ENCODE results near the gene GPR63.

The GPR63 gene, protein sequence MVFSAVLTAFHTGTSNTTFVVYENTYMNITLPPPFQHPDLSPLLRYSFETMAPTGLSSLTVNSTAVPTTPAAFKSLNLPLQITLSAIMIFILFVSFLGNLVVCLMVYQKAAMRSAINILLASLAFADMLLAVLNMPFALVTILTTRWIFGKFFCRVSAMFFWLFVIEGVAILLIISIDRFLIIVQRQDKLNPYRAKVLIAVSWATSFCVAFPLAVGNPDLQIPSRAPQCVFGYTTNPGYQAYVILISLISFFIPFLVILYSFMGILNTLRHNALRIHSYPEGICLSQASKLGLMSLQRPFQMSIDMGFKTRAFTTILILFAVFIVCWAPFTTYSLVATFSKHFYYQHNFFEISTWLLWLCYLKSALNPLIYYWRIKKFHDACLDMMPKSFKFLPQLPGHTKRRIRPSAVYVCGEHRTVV

DNA sequence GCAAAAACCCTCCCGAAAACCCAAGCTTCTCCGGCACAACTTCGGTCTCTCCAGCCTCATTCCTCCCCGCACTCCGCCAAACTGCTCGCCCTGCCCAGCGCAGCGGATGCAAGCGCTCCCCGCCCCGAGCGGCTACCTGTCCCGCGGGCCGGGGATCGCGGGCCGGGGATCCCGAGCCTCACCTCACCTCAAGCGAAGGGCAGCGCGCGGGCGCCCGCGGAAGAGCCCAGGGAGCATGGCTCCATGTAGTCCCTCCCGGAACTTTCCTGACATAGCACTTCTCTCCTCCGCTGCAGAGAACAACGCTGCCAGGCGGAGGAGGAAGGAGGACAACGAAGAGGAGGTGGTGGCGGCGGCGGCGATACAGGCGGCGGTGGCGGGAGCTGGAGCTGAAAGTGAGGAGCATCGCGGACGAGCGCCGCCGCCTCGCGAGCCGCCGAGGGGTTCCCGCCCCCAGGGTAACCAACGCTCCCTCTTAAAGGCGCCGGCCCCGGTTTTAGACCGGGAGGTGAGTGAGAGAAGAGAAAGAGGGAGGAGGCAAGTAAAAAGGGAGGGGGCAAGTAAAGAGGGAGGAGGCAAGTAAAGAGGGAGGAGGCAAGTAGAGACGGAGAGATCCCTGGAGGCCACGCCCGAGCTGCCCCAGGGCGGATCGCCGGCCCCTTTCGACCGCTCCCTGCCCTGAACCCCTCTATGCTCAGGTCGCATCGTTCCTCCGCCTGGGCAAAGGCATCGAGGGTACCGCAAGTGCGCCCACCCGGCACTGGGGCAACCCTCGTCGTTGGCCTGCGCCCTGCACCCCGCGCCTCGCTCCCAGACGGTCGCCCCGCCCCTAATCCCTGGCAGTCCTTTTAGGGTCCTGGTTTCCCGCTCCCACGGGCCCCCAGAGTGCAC is at the start of gene GPR63:
Gene GPR63 (minus strand): TSS at position 397 of the 891 bp plus-strand sequence. CDS start 37,746 bp downstream, outside the sequence.
- peak; percentile 70 to 92 for DNase-seq

DNA sequence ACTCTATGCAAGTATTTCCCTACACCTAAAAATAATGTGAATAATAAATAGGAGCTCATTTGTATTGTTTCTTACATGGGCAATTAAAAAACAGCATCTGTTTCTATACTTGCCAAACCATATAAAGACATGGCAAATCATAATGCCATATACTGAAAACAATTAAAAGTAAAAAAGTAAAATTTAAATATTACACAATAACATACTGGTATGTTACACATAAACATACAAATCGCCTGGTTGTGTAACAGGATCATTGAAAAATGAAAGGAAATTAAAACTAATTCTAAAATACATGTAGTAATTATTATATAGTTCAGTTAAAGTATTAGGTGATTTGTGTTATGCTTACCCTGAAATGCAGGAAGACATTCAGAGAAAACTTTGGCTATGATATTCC is 49.2 kb upstream of the GPR63 start:
- no peak for DNase-seq

DNA sequence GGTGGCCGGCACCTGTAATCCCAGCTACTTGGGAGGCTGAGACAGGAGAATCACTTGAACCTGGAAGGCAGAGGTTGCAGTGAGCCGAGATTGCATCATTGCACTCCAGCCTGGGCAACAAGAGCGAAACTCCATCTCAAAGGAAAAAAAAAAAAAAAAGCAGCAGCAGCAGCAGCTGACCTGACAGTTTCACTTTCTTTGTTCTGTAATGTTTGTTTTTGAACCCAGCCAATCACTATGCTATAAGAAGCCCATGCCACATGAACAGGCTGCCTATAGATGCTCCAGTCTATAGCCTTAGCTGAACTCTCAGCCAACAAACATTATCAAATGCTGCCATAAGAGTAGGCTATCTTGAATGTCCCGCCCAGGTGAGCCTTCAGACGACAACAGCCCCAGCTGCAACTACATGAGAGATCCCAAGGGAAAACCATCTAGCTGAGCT is 47.9 kb upstream of the GPR63 start:
- DNase-seq = peak; percentile 69 to 88

- no peak for DNase-seq
Observed at GRCh38 chr6:96878143-96878542, 40.9 kb upstream of the GPR63 start.

- no peak for DNase-seq
Observed at GRCh38 chr6:96876886-96877545, 39.7 kb upstream of the GPR63 start.

- DNase-seq = no peak
Observed at GRCh38 chr6:96872976-96873375, 35.7 kb upstream of the GPR63 start.

DNA sequence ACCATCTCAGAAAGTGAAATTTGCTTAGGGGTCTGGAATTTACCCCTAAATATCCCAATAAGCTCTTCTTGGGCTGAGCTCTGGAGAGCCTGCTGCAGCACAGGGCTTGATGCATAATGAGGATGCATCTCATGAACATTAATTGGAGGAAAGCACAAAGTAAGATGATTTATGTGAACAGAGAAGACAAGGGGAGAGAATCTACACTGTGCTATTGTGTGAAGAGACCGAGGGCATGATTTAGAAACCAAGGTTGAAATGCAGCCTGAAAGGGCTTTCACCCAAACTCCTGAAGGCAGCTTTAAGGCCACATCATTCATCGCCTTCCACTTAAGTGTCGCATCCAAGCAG is 27.8 kb upstream of the GPR63 start:
- no peak for DNase-seq

DNA sequence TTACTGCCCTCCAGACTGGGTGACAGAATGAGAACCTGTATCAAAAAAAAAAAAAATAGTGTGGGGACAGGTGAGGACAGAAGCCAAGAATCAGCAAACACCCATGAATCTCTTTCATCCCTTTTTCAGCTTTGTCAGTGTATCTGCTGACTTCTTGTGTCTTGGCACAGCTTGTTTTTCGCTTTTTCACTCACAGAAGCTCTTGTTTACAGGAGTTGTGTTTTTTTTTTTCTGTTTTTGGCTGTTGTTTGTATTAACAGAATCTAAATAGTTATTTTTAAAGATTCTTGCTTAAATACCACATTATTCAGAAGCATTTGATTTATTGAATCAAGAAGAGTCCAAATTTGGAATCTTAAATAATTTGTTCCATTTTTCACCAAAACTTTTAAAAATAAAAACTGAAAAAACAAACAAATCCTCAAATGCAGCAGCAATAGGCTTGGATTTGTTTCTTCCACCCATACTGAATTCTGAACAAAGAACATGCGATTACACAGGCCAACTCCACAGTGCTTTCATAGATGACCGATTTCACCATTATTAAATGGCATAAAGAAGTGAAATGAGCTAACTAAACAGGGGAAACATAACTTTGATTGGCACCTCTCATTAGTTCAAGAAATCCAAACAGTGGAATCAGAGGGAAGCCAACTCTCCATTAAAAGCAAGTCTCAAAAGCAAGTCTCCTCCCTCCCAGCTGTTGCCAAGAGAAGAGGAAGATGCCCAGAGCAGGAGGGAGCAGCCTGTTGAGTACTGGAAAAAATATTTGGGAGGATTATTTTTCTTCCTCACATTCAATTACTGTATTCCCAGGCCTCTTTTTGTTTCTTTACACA is 27.2 kb upstream of the GPR63 start:
- no peak for DNase-seq

GRCh38 chr6:96862560-96862959 is 25.3 kb upstream of the GPR63 start:
- no peak for DNase-seq

GRCh38 chr6:96861588-96861987 is 24.3 kb upstream of the GPR63 start:
- no peak for DNase-seq

GRCh38 chr6:96856856-96857255 is 19.6 kb upstream of the GPR63 start:
- DNase-seq = no peak

DNA sequence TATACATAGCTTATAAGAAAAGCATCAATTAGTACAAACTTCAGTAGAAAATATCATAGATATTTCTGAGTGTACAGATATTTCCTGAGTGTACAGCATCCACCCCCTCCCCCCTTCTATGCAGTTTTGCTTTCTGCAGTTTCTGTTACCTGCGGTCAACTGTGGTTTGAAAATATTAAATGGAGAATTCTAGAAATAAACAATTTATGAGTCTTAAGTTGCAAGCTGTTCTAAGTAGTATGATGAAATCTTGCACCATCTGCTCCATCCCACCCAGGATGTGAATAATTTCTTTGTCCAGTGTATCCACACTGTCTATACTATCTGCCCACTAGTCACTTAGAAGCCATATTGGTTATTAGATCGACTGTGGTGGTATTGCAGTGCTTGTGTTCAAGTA is 15.8 kb upstream of the GPR63 start:
- DNase-seq = no peak

DNA sequence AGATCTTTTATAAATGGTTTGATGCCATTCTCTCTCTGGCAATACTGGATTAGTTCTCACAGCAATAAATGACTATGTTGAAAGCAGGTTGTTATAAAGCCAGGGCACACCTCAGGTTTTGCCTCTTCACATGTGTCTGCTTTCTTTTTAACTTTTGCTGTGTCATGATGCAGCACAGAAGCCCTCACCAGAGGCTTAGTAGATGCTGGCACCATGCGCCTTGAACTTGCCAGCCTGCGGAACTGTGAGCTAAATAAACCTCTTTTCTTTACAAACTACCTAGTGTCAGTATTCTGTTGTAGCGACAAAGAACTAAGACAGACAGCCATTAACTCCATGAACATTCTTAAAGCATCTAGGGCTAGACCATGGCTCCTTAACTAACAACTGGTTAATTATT is 15.3 kb upstream of the GPR63 start:
- no peak for DNase-seq

DNA sequence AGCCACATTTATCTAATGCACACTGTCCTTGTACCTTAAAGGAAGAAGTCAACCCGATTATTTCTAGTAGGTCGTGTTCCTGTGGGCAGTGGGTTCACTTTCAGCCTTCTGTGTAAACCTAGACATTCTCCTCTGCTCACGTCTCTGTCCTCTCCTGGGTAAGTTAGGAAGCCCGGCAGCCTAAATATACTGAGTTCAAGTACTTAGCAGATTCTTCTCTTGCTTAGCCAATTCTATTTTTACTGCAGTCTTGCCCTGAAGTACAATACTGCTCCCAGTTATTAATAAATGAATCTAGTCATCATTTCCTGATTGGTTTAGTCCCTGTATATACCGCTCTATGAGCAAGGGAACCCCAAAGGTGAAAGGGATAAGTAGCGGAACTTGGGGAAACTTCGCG is 14.6 kb upstream of the GPR63 start:
- DNase-seq = no peak

- no peak for DNase-seq
Observed at GRCh38 chr6:96849615-96850014, 12.3 kb upstream of the GPR63 start.

- DNase-seq = no peak
Observed at GRCh38 chr6:96844530-96844929, 7.3 kb upstream of the GPR63 start.

DNA sequence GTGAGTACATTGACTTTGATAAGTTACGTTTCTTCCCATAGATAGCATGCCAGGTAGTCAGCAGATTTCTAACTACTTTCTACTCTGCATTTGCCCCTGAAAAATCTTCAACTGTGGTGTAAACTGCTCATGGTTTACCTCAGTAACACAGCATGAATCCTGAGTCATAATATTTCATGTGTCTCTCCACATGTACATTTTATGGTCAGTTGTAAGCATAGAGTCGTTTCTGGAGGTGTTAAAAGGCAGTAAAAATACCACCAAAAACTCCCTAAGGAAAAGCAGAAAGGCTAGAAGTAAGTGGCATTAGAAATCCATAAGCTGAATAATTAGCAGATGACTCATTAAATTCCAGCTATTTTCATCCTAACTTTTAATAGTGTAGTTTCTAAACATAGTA is 4.1 kb upstream of the GPR63 start:
- DNase-seq = no peak

GRCh38 chr6:96836631-96837080 is 621 bp downstream of the GPR63 start:
- DNase-seq = peak; percentile 33 to 73

- DNase-seq = no peak
Observed at GRCh38 chr6:96834070-96834469, 3.2 kb downstream of the GPR63 start.

- no peak for DNase-seq
Observed at GRCh38 chr6:96832780-96833179, 4.5 kb downstream of the GPR63 start.

DNA sequence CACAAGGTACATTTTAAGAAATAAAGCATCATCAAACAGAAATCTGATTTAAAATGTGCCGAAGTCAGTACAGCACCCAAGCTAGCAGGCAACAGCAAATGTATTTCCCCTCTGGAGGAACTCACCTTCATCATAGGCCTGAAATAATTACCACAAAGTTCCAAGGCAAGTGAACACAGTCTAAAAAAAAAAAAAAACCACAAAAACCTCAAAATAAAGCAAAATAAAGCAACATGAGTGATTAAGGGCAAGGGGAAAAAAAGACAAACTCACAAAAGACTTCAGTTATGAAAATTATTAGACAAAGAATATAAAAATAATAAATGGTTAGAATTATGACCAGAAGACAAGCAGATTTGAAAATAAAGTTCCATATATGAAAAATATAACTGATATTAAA is 10.4 kb downstream of the GPR63 start:
- no peak for DNase-seq

DNA sequence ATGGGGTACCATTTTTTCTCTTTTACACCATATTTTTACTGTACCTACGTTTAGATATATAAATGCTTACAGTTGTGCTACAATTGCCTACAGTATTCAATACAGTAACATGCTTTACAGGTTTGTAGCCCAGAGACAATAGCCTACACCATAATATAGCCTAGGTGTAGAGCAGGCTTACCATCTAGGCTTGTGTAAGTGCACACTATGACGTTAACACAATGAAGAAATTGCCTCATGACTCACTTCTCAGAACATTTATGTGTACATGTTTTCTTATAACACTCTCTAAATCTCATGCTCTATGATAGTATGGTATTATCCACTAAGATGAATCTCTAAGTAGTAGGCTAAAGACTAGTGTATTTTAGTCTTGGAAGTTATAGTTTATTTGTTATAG is 13.5 kb downstream of the GPR63 start:
- DNase-seq = no peak
